Ascending aorta (tissue), 2 donors: ENCODE data around the gene EIF4E2. TPM values are rescaled to one million over a fixed set of nuclear protein-coding genes. Genes with fewer than 3 reads are reported as not detected.
A peak's percentile ranks its signal among the peaks of the same experiment; 100 is the strongest.

Experiments used
- DNase-seq, 2 donors: peaks; one replicate each; pipeline ENCODE4 v3.0.0-alpha.2; 2019; ENCODE audit warnings: low spot score in 2 of 2
- H3K27ac ChIP-seq, 2 donors: fragments of 200-600 bp; sonication (generic); one replicate each; pipeline ENCODE4 v1.5.1; 2016 to 2017; ENCODE audit warnings: mild to moderate bottlenecking in 1 of 2
- H3K27me3 ChIP-seq: fragments of 200-600 bp; sonication (generic); one replicate; pipeline ENCODE4 v1.5.1; 2017
- H3K36me3 ChIP-seq, 2 donors: fragments of 200-600 bp; sonication (generic); one replicate each; pipeline ENCODE4 v1.5.1; 2016
- H3K4me1 ChIP-seq, 2 donors: fragments of 200-600 bp; sonication (generic); one replicate each; pipeline ENCODE4 v1.5.1; 2016 to 2017; ENCODE audit warnings: mild to moderate bottlenecking in 1 of 2
- H3K4me3 ChIP-seq, 2 donors: fragments of 200-600 bp; sonication (generic); one replicate each; pipeline ENCODE4 v1.5.1; 2016 to 2017; ENCODE audit warnings: mild to moderate bottlenecking in 1 of 2
- H3K9me3 ChIP-seq, 2 donors: fragments of 200-600 bp; sonication (generic); one replicate each; pipeline ENCODE4 v1.5.1; 2016
- CTCF ChIP-seq, 3 experiments: fragments of 200-600 bp in 2 of 3; fragments of 450-650 bp in 1 of 3; sonication (generic) in 2 of 3; IDR thresholded peaks; one replicate each; pipeline ENCODE4 v1.5.1; 2016 to 2019; ENCODE audit warnings: antibody characterized with exemption in 3 of 3, mild to moderate bottlenecking in 1 of 3, moderate library complexity in 1 of 3
- intact Hi-C: fragments of 100-400 bp; cut with DNase I; formaldehyde crosslinking; loops from one replicate; pipeline ENCODE4 v1.15.1; 2023
- total RNA-seq: library from RNA; depleted of rRNA; stranded (reverse); fragments of >200 nt; gene quantifications from one replicate; pipeline ENCODE4 v1.1.0, GENCODE V29; 2016

Gene EIF4E2
- total RNA-seq, 1 donor from 2014 or later, result 16.7 TPM

DNA sequence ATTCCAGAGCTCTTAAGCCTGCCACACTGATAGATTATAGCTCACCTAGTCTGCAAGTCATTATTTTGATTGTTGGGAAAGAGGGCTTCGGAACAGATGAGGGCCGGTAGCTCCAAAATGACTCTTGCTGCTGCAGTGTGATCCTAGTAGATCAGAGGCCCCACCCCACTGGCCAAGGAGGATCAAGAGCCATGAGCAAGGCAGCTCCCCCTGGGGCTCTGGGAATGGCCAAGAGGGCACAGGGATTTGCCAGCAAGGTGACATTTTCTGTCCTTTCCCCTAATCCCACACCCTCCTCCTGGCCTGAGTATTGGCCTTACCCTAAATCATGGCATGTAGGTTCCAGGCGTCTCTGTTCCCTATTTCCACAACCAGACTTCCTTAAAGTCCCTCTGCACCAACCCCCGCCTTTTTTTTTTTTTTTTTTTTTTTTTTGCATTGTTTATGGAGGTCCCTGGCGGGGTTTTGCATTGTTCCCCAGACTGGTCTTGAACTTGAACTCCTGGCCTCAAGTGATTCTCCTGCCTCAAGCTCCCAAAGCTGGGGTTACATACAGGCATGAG is 36.5 kb downstream of the EIF4E2 start:
- no peak for TF ChIP-seq CTCF (IDR thresholded peaks at IDR 0.05)
- intact Hi-C loops, result no loop called here
- Histone ChIP-seq H3K4me1 (peaks cover 0 to 13% of the 10 kb centered on the region in 2 donors), H3K36me3 (peaks cover 4 to 16% of the 10 kb centered on the region in 2 donors), H3K4me3 (no peak overlapping the region), H3K9me3 (no peaks in the 10 kb centered on the region), H3K27me3 (no peaks in the 10 kb centered on the region), H3K27ac (no peak overlapping the region)
- no peak for DNase-seq

DNA sequence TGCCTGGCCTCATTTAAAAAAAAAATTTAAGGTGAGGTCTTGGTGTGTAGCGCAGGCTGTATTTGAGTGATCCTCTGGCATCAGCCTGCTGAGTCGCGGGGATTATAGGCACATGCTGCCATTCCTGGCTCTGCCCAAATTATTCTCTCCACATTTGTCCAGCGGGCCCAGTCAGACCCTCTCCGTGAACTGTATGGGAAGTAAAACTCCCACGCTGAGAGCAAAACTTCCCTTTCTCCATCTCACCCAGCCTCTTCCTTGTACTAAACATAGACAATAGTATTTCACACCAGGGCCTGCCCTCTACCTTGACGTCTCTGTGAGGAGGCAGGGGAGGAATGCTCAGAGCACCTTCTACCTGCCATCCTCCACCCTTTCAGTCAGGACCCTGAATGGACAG is 37.0 kb downstream of the EIF4E2 start:
- no peaks in the 10 kb centered on the region for H3K27me3 ChIP-seq
- H3K9me3 ChIP-seq, result no peaks in the 10 kb centered on the region
- DNase-seq, result no peak
- H3K36me3 ChIP-seq, result peaks cover 2 to 11% of the 10 kb centered on the region in 2 donors
- H3K4me3 ChIP-seq, result no peak overlapping the region
- peak overlapping the region in 1 of 2 donors; percentile 16 for H3K27ac ChIP-seq
- peaks cover 0 to 14% of the 10 kb centered on the region in 2 donors for H3K4me1 ChIP-seq
- intact Hi-C loops, result no loop called here
- TF ChIP-seq CTCF (IDR thresholded peaks at IDR 0.05), result no peak

DNA sequence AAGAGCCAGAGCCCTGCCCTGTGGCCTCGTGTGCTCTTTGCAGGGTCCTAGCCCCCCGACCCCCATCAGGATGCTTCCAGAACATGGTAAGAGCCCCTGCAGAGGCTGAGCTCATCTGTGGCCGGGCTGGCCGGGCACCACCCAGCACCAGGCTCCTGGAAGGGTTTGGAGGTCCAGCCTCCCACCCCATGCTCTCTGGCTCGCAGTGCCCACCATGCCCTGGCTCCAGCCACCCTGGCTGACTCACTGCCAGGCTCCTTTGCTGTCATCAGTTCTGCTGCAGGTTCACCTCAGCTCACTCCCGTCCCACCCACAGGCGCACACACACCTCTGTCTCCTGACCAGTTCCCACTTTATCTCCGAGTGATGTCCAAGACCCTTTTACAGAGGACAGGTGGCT is 37.5 kb downstream of the EIF4E2 start:
- Histone ChIP-seq H3K36me3 (peaks cover 0 to 7% of the 10 kb centered on the region in 2 donors), H3K27me3 (no peaks in the 10 kb centered on the region), H3K9me3 (no peaks in the 10 kb centered on the region), H3K4me1 (peaks cover 0 to 17% of the 10 kb centered on the region in 2 donors), H3K4me3 (no peak overlapping the region), H3K27ac (peak overlapping the region; percentile 55 to 74)
- intact Hi-C loops, result no loop called here
- no peak for DNase-seq
- no peak for TF ChIP-seq CTCF (IDR thresholded peaks at IDR 0.05)

DNA sequence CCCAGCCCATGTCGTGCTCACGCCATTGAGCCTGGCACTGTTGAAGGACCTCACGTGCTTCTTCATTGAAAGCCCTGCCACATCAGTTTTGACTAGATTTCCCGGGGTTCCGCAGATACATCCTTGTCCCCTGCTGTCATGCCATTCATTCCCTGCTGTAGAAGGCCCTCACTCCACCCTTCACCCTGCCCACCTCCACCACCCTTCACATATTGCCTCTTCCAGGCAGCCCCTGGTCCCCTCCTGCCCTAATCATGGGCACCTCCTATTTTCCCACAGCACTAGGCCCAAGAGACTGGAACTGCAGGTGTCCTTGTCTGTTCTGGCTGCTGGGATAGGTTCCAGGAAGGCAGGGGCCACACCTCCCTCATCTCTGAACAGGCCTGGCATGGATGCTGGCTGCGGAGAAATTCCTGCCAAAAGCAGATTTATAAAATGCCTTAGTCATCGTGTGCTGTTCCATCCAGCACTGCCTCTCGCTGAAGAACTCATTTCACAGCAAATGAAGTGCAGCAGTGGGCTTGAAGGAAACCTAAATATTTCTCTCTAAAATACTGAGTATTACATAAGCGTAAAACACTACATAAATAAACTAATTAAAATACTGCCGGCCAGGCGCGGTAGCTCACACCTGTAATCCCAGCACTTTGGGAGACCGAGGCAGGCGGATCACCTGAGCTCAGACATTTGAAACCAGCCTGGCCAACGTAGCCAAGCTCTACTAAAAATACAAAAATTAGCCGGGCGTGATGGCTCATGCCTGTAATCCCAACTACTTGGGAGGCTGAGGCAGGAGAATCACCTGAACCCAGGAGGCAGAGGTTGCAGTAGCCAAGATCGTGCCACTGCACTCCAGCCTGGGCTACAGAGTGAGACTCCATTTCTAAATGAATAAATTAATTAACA is 38.4 kb downstream of the EIF4E2 start:
- H3K4me3 ChIP-seq, result no peak overlapping the region
- no peaks in the 10 kb centered on the region for H3K9me3 ChIP-seq
- H3K27me3 ChIP-seq, result no peaks in the 10 kb centered on the region
- no peak for TF ChIP-seq CTCF (IDR thresholded peaks at IDR 0.05)
- peaks cover 0 to 22% of the 10 kb centered on the region in 2 donors for H3K4me1 ChIP-seq
- peak overlapping the region; percentile 55 to 74 for H3K27ac ChIP-seq
- peak in 1 of 2 donors; percentile 74 for DNase-seq
- peaks cover 0 to 6% of the 10 kb centered on the region in 2 donors for H3K36me3 ChIP-seq
- intact Hi-C loops, result no loop called here

DNA sequence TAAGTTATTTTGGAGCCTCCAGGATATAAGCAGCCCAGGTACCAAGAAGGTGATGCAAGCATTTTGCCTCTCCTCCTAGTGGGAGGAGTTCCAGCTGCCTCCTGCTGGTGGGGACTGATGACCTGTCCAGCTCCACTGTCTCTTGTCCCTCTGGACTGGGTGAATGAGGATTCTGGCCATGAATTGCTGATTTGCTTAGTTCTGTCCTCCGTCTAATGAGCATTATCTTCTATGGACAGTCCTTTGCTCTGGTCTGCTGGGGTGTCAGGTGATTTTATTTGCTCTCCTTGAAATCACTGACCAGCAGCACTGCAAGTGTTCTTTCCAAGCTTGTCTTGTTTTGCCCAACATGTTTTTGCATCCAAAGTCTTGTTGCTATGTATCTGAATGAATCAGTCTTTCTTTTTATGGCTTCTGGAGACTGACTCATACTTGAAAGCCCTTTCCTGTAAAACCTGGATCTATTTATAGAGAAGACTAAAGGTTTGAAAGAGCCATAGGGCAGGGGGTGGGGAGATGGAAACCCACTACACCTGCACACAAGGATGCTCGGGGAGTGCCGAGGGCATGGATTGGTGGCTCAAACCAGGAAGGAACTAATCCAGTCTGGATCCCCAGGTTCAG is 42.4 kb downstream of the EIF4E2 start:
- DNase-seq, result no peak
- Histone ChIP-seq H3K9me3 (no peaks in the 10 kb centered on the region), H3K36me3 (no peaks in the 10 kb centered on the region), H3K4me3 (no peak overlapping the region), H3K27me3 (no peaks in the 10 kb centered on the region), H3K27ac (peak overlapping the region; percentile 45 to 55), H3K4me1 (peaks cover 0 to 22% of the 10 kb centered on the region in 2 donors)
- intact Hi-C loops, result no loop called here
- TF ChIP-seq CTCF (IDR thresholded peaks at IDR 0.05), result no peak
